HG02943 (cell line): ENCODE data around the gene KIF17.
"Not testable (repeated sequence)": the region's sequence is repeated elsewhere in the genome, so short reads cannot be mapped to it uniquely, and the experiment has no call there.

Experiments used
- ATAC-seq: cut with Tn5 transposase; IDR thresholded peaks from one replicate; pipeline ENCODE4 v1.9.1; 2021; ENCODE audit warnings: mild to moderate bottlenecking, low read depth, moderate library complexity; ENCODE audit not compliant: unreplicated experiment

KIF17 gene

GRCh38 chr1:20728371-20729154 lies 10.8 kb upstream of the KIF17 start:
- no peak for ATAC-seq

- ATAC-seq = no peak
Observed at GRCh38 chr1:20727746-20728316, 10.0 kb upstream of the KIF17 start.

GRCh38 chr1:20726932-20727745 lies 9.3 kb upstream of the KIF17 start:
- no peak for ATAC-seq

GRCh38 chr1:20726118-20726911 lies 8.5 kb upstream of the KIF17 start:
- no peak for ATAC-seq

- ATAC-seq = no peak
Observed at GRCh38 chr1:20725189-20726117, 7.6 kb upstream of the KIF17 start.

- ATAC-seq = no peak
Observed at GRCh38 chr1:20724364-20725188, 6.8 kb upstream of the KIF17 start.

- ATAC-seq = no peak
Observed at GRCh38 chr1:20723537-20724363, 5.9 kb upstream of the KIF17 start.

- no peak for ATAC-seq
Observed at GRCh38 chr1:20723159-20723536, 5.3 kb upstream of the KIF17 start.

GRCh38 chr1:20721117-20722061 lies 3.6 kb upstream of the KIF17 start:
- no peak for ATAC-seq

GRCh38 chr1:20720631-20721091 lies 2.9 kb upstream of the KIF17 start:
- ATAC-seq = no peak

- ATAC-seq = no peak
Observed at GRCh38 chr1:20719871-20720620, 2.2 kb upstream of the KIF17 start.

GRCh38 chr1:20719261-20719660 lies 1.5 kb upstream of the KIF17 start:
- ATAC-seq = no peak

- ATAC-seq = not testable (repeated sequence)
Observed at GRCh38 chr1:20718343-20718882, 606 bp upstream of the KIF17 start.

GRCh38 chr1:20716232-20716631 lies 1.6 kb downstream of the KIF17 start:
- ATAC-seq = no peak

GRCh38 chr1:20715406-20715805 lies 2.4 kb downstream of the KIF17 start:
- ATAC-seq = no peak

GRCh38 chr1:20713440-20713839 lies 4.4 kb downstream of the KIF17 start:
- ATAC-seq = no peak
